HCT116 (cell line): ENCODE data around the gene PSENEN.

Experiments
- CBX3 ChIP-seq: IDR thresholded peaks from 2 replicates; pipeline ENCODE4 v1.6.1; 2012; ENCODE audit warnings: low read depth
- CTCF ChIP-seq, 3 experiments: fragments of 200-600 bp in 1 of 3; sonication (generic) in 1 of 3; IDR thresholded peaks in 2 of 3; conservative IDR thresholded peaks in 1 of 3; 2 replicates each; pipeline ENCODE4 v1.5.1; 2012 to 2017; ENCODE audit warnings: low read depth in 2 of 3, low read length in 2 of 3, antibody characterized with exemption in 1 of 3, borderline replicate concordance in 1 of 3, control low read depth in 1 of 3, mild to moderate bottlenecking in 1 of 3, mixed read lengths in 1 of 3, mixed run types in 1 of 3, moderate library complexity in 1 of 3; ENCODE audit not compliant: insufficient read depth in 1 of 3
- EGR1 ChIP-seq: IDR thresholded peaks from 2 replicates; pipeline ENCODE4 v1.6.1; 2012; ENCODE audit warnings: low read depth
- EZH2 ChIP-seq: fragments of 200-600 bp; sonication (generic); IDR thresholded peaks from 2 replicates; pipeline ENCODE4 v1.6.1; 2017; ENCODE audit warnings: antibody characterized with exemption, mixed run types
- MAX ChIP-seq: IDR thresholded peaks from 2 replicates; pipeline ENCODE4 v1.6.1; 2012
- POLR2A ChIP-seq: IDR thresholded peaks from 2 replicates; pipeline ENCODE4 v1.7.0; 2011; ENCODE audit warnings: borderline replicate concordance; ENCODE audit not compliant: insufficient read depth, insufficient read length; ENCODE audit errors: extremely low read depth
- POLR2AphosphoS5 ChIP-seq: IDR thresholded peaks from 2 replicates; pipeline ENCODE4 v1.6.1; 2011; ENCODE audit warnings: mild to moderate bottlenecking, low read depth, low read length, moderate library complexity
- ZNF274 ChIP-seq: fragments of 200-500 bp; sonication (Bioruptor generic); IDR thresholded peaks from 2 replicates; pipeline ENCODE4 v1.6.1; 2014; ENCODE audit warnings: mild to moderate bottlenecking, low read depth, low read length, inconsistent platforms

DNA sequence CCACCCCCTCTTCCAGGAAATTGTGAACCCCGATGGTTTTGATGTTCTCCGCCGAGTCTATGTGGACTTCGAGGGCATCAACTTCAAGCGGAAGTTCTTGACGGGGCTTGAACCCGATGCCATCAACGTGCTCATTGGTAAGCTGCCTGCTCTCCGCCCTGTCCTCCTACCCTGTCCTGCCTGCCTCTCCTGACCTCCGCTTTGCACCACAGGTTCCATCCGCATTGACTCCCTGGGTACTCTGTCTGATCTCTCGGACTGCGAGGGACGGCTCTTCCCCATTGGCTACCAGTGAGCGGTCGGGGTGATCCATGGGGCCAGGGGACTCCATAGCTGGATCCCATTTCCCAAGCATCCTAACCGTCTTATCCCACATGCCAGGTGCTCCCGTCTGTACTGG is 15.1 kb upstream of the PSENEN start:
- TF ChIP-seq CTCF (IDR thresholded peaks at IDR 0.05 in 2 of 3, conservative IDR thresholded peaks at IDR 0.05 in 1 of 3; ENCODE audit: borderline replicate concordance in 1 of 3, insufficient read depth in 1 of 3, low read depth in 2 of 3, low read length in 2 of 3) (no peak), POLR2AphosphoS5 (no peak), EZH2 (no peak), ZNF274 (no peak), CBX3 (no peak), EGR1 (no peak), POLR2A (no peak), MAX (no peak)
